CD4-positive, alpha-beta T cell treated with Interleukin-15 for 4 hours (primary cell): ENCODE results near the gene LDLRAP1.

ENCODE experiments used
- DNase-seq: peaks from one replicate; pipeline ENCODE4 v3.0.0-alpha.2; 2020; ENCODE audit warnings: low spot score

Gene LDLRAP1

GRCh38 chr1:25544243-25544764 is 898 bp downstream of the LDLRAP1 start:
- DNase-seq: no peak

DNA sequence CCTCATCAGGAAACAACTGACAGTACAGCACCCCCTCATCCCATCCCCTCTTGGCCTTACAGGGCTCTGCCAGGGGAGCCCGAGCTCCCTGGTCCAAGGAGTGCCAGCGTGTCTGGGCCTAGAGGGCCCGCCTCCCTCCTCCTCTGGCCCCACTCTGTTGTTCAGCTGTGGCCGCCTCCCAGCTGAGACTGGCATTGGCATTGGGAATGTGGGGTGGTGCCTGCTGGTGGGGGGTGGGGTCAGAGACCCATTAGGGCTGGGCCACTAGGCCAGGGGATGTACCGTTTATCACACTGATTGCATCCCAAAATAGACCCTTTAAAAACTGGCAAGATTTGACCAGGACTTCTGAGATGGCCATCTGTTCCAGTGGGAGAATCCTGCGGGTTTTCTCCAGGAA is 1.4 kb downstream of the LDLRAP1 start:
- no peak for DNase-seq

DNA sequence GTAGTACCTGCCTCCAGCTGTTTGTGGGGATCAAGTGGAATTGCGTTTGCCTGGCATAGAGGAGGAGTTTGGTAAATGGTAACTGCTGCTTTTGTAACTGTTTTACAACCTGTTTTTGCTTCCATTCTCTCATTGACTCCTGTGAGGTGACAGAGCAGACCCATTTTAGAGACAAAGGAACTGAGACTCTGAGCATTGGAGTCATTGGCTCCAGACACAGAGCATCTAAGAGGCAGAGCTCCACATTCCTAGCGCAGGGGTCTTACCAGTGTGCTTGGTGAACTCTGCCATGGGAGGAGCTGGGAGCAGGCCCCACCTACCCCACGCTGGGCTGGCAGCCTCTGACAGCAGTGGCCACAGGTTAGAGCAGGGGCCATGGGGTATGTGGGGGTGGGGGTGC is 2.4 kb downstream of the LDLRAP1 start:
- no peak for DNase-seq

GRCh38 chr1:25546193-25546592 is 2.8 kb downstream of the LDLRAP1 start:
- no peak for DNase-seq

- no peak for DNase-seq
These were observed 5.2 kb downstream of the LDLRAP1 start for GRCh38 chr1:25548601-25549000.

DNA sequence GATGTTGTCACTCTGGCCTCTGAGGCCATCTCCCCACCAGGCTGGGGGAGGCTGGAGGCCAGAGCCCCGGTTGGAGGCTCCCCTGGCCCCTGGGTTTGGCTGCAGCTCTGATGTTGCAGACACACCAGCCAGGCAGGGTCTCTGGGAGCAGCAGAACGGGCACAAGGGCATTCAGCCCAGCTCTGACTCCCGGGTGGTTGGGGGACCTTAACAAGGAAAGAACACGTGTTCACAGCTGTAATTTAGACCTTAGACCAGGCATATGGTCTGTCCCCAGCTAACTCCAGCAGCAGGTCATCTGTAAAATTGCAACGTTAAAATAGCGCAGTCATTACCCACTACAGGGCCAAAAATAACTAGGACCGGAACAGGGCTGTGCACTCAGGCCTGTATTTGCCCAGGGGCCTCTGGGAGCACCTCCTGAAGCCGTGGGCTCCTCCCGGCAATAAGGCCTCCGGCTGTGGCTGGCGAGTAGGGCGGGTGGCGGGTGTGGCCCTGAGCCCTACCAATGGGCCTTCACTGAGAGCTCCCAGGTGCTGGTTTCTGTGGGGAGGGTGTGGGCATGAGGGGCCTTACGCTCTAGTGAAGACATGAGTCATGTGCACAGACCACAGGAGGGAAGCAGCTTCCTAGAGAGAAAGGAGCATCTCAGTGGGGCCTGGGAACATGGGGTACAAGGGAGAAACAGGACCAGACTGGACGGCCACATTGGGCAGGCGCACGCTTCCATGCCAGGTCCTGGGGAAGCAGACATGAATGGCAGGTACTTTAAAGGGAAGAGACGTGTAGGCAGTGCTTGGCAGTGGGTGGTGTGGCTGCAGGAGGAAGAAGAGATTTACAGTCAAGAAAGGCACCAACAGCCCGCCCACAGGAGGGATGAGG is 6.1 kb downstream of the LDLRAP1 start:
- peak; percentile 78 for DNase-seq

- peak; percentile 49 for DNase-seq
These were observed 6.7 kb downstream of the LDLRAP1 start for GRCh38 chr1:25550155-25550506.

DNA sequence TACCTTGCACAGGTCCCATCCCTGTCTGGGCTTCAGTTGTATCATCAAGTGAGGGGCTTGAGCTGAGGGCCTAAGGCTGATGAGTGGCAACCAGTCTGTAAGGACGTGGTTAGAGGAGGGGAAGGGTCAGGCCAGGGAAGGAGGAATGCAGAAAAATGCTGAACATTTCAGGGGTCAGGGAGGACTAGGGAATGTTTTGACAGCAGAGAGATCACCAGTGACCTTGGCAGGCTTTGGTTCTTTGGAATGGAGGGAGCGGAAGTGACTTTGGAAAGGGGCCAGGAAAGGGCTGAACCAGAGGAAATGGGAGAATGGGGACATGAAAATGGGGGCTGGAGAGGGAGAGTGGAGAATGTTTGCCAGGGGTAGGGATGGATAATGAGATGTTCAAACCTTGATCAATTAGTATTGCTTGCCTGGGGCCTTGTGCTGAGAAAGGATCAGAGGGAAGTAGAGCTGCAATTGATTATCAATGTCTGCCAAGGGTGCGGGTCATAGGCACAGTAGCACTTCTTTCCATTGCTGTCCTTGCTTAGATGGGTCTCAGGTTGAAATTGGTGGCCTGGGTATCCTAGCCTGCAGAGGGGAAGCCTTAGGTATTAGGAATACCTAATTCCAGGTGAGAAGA is 7.4 kb downstream of the LDLRAP1 start:
- no peak for DNase-seq

- DNase-seq: no peak
These were observed 10.5 kb downstream of the LDLRAP1 start for GRCh38 chr1:25553749-25554429.

- DNase-seq: no peak
These were observed 11.0 kb downstream of the LDLRAP1 start for GRCh38 chr1:25554430-25554780.

GRCh38 chr1:25554886-25555752 is 11.7 kb downstream of the LDLRAP1 start:
- no peak for DNase-seq

DNA sequence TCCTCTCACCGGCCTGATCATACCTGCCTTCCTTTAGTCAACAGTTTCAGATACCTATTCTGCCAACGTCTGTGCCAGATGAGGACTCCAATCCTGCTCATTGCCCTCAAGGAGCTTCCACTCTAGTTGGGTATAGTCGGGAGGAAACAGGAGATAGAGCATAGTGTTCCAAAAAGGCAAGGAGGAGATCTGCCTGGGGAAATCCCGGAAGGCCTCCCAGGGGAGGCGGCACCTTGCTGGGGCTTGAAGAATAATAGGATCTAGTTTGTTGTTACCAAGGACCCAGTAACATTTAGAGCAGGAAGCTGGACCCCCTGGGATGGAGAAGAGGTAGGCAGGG is 12.3 kb downstream of the LDLRAP1 start:
- no peak for DNase-seq

DNA sequence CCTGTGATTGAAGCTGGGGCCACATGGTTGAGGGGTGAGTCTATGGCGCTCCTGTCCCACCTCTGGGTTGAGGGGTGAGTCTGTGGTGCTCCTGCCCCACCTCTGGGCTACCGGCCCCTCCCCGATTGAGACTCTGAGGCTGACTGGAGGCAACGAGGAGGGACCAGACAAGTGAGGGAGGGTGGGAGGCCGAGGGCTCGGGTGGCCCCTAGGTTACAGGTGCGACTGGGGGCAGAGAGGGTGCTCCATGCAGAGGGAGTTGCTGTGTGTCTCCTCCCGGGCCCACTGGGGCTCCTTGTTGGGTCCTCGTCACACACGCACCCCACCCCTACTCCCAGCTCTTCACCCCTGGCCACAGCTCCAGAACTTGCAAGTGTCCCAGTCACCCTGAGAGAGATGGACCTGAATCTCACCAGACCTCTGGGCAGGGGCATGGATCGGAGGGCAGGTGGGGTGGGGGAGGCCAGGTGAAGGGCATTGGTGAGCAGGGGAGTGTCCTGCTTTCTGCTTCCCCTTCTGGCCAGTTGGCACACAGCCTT is 12.8 kb downstream of the LDLRAP1 start:
- DNase-seq: no peak

GRCh38 chr1:25556791-25557476 is 13.5 kb downstream of the LDLRAP1 start:
- peak; percentile 68 for DNase-seq

GRCh38 chr1:25557543-25557942 is 14.1 kb downstream of the LDLRAP1 start:
- DNase-seq: no peak

DNA sequence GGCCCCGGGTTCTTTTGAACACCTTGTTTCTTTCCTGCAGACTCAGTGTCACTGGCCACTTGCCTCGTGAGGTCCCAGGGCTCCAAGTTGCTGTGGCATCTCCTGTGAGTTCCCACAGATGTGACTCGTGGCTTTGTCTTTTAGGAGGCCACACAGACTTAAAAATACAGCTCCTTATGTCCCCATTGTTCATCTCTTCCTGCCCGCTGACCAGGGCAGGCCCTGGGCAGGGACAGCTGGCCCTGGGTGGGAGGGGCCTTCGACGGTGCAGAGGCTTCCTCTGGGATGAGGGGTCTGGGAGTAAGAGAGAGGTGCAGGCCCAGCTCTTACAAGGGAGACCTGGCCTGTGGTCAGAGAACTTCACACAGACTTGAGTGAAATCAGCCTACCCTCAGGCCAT is 15.6 kb downstream of the LDLRAP1 start:
- DNase-seq: no peak

DNA sequence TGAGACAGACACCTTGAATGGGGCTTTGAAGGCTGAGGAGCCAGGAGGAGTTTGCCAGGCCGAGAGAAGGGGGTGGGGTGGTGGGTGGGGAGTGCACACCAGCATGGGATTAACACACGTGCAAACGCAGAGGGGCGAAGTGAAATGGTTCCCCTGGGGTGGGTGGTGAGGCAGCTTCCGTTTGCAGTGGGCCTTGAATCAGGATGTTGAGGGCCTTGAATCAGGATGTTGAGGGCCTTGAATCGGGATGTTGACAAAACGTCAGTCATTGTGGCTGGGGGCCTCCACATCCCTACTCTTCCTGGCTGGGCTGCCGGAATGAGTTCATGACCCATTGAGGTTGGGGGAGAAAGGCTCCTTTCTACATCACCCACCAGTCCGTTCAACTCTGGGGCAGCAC is 16.6 kb downstream of the LDLRAP1 start:
- no peak for DNase-seq

GRCh38 chr1:25560788-25561187 is 17.4 kb downstream of the LDLRAP1 start:
- DNase-seq: no peak

GRCh38 chr1:25561421-25562100 is 18.2 kb downstream of the LDLRAP1 start:
- no peak for DNase-seq

GRCh38 chr1:25562101-25562927 is 18.9 kb downstream of the LDLRAP1 start:
- DNase-seq: peak; percentile 90
